ENCODE results near the gene ARID1B.

GRCh38 chr6:156873654-156874380 lies 96.6 kb downstream of the ARID1B start:
- TF ChIP-seq GATA2 (IDR thresholded peaks at IDR 0.05; ENCODE audit: low read depth, low read length): no peak
- no peak for TF ChIP-seq GATA3 (IDR thresholded peaks at IDR 0.05; ENCODE audit: low read depth, low read length)
